COLO668 (cell line): ENCODE measurements around the gene CINP.
"Not testable (repeated sequence)": the region's sequence is repeated elsewhere in the genome, so short reads cannot be mapped to it uniquely, and the experiment has no call there.

Experiments
- DNase-seq: peaks from one replicate; lab custom pipeline; 2025; ENCODE audit not compliant: unreplicated experiment; lab: John Stamatoyannopoulos, UW

The CINP gene

GRCh38 chr14:102356280-102356679 lies 6.4 kb downstream of the CINP start:
- no peak for DNase-seq

- no peak for DNase-seq
Observed at GRCh38 chr14:102353126-102353619, 9.5 kb downstream of the CINP start.

DNA sequence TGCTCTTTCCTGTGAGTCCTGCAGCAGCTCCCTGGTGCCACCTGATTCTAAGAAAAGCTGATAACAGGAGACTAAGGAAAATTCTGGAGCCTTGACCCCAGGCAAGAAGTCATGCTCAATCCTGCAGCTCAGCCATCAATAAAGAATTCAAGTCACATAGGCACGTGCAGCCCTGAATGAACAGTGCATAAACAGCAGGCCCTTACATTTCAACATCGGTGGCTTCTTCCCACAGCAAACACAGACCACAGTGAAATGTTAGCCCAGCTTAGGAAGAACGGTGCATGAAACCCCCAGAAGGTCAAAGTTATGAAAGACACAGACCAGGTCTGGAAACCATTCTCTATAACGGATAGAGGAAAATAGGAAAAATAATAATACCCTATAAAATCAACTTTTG lies 10.5 kb downstream of the CINP start:
- no peak for DNase-seq

GRCh38 chr14:102351593-102351992 lies 11.1 kb downstream of the CINP start:
- not testable (repeated sequence) for DNase-seq

DNA sequence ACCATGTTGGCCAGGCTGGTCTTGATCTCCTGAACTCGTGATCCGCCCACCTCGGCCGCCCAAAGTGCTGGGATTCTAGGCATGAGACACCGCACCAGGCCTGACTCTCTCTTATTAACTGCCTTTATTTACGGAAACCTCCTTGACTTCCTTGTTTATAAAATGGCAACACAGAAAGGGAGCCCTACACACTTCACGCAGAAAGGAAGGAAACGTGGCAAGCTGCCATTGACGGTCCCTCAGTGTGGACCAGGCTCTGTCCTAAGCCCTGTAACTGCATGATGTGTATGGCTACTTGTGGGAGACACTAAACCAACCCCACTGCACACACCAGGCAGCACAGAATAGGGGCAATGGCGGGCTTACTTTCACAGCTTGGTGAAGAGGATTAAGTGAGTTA lies 11.7 kb downstream of the CINP start:
- no peak for DNase-seq

DNA sequence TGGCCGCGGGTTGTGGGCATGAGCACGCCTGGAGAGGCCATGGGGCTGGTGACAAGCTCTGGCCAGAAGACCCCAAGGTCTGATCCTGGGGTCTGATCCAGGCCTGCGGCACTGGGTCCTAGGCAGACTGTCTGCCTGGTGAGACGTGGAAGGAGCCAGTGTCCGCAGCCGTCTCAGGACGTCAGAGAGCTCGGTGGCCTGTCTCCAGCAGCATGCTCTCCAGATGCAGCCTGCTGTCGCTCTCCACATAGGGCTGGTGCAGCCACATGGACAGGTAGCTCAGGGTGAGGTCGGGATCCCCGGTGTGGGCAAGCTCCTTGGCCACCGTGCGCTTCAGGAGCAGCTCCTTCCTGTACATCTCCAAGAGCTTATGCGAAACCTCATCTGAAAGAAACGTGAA lies 14.3 kb downstream of the CINP start:
- DNase-seq = no peak

GRCh38 chr14:102346645-102347044 lies 16.0 kb downstream of the CINP start:
- no peak for DNase-seq

GRCh38 chr14:102345232-102345631 lies 17.5 kb downstream of the CINP start:
- no peak for DNase-seq

DNA sequence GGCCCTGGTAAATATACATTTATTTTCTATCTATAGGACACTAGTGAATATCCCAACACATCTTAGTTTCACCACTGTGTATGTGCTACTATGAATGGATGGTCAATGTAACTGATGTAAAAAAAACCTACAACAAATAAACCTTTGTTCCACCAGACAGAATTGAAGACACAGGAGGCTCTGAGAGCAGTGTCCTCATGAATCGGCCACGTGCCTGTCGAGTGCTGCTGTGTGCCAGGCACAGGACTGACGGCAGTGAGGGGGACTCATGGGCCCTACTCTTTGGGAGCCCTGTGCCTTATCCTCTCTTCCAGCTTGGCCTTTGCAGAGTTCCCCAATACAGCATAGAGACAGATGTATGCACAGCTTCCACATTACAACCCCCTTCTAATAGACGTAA lies 18.2 kb downstream of the CINP start:
- DNase-seq = no peak

GRCh38 chr14:102344084-102344483 lies 18.6 kb downstream of the CINP start:
- DNase-seq = no peak

- no peak for DNase-seq
Observed at GRCh38 chr14:102342238-102342637, 20.5 kb downstream of the CINP start.

DNA sequence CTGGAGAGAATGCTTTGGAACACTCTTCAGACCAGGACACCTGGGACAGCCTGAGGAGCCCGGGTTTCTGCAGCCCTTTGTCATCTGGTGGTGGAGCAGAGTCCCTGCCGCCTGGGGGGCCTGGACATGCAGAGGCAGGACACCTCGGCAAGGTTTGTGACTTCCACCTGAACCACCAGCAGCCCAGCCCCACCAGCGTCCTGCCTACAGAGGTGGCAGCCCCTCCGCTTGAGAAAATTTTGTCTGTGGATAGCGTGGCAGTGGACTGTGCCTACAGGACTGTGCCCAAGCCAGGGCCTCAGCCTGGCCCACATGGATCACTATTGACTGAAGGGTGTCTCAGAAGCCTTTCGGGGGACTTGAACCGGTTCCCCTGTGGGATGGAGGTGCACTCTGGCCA lies 21.1 kb downstream of the CINP start:
- no peak for DNase-seq

DNA sequence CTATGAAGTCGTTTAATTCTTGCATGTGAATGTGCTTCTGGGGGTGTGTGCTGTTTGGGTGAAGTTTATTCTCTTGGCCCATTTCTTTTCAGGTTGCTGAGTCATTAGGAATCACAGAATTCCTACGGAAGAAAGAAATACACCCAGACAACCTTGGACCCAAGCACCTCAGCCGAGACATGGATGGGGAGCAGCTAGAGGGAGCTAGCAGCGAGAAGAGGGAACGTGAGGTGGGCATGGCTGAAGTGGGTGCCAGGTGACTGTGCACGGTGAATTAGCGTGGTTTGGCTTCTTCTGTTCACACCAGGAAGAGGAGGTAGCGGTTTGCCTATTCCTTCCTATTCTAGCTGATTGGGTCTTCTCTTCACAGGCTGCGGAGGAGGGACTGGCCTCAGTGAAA lies 24.0 kb downstream of the CINP start:
- DNase-seq = no peak

DNA sequence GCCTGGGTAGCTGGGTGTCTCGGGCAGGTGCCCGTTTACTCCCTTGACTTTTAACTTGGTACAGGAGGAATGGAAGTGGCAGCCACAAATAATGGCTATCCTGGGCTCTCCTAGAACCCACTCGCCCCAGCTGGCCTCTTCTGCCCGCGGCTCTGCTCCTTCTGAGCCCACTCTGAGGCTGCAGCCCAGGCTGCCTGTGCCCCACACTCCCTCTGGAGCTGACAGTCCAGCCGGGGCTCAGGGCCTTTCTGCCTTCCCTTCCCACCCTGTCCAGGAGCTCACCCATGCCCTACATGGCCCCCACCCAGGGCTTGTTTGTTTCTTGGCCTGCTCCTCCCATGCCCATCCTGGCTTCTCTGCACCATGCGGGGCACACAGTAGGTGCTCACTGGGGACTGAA lies 27.5 kb downstream of the CINP start:
- no peak for DNase-seq

GRCh38 chr14:102333795-102334705 lies 28.6 kb downstream of the CINP start:
- DNase-seq = no peak

DNA sequence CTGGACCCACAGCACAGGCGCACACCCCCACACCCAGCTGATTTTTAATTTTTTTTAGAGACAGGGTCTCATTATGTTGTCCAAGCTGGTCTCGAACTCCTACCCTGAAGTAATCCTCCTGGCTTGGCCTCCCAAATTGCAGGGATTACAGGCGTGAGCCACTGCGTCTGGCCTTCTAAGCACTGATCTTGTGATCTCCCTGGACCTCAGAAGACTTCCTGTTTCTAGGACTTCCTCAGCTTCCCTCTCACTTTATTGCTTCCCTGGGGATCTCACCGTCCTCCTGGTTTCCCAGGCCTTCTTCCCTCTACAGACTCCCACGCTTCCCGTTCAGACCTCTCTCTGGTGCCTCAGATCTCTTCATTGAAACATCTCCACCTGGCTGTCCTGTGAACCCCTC lies 29.3 kb downstream of the CINP start:
- no peak for DNase-seq

DNA sequence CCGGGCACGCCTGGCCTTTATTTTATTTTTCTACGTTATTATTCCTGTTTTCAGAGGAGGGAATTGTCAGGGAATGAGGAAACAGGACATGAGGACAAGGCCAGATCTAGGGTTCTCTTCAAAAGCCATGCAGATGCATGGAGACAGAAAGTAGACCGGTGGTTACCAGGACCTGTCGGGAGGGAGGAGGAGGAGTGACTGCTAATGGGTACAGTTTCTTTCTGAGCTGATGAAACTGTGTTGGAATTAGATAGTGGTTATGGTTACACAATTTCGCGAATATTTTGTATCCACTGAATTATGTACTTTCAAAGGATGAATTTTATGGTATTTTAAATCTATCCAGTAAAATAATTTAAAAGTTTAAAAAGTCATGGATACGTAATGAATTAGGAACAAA lies 31.9 kb downstream of the CINP start:
- DNase-seq = no peak

GRCh38 chr14:102329381-102329780 lies 33.3 kb downstream of the CINP start:
- DNase-seq = not testable (repeated sequence)

DNA sequence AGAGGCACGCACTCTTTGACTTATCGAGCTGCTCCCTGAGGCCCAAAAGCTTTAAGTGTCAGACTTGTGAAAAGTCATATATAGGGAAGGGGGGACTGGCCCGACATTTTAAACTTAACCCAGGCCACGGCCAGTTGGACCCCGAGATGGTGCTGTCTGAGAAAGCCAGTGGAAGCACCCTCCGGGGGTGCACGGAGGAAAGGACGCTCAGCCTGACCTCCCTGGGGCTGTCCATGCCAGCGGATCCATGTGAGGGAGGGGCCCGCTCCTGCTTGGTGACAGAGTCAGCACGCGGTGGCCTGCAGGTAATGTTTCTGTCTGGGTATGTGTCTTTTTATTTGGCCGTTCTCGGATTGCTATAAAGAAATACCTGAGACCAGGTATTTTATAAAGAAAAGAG lies 36.1 kb downstream of the CINP start:
- DNase-seq = no peak

- DNase-seq = no peak
Observed at GRCh38 chr14:102325791-102326345, 36.8 kb downstream of the CINP start.

GRCh38 chr14:102323102-102323501 lies 39.6 kb downstream of the CINP start:
- peak; percentile 27 for DNase-seq
